AG04449 (cell line): ENCODE data around the gene LRBA.
"Not testable (repeated sequence)": the region's sequence is repeated elsewhere in the genome, so short reads cannot be mapped to it uniquely, and the experiment has no call there.

Experiments used
- CTCF ChIA-PET: fragments of 350-600 bp; formaldehyde crosslinking; extraction: SDS; loops from one replicate; lab custom pipeline; 2021; ENCODE audit warnings: antibody characterized with exemption; lab: Yijun Ruan, JAX
- POLR2A ChIA-PET: fragments of 400-600, 350-600 bp; formaldehyde crosslinking; extraction: SDS; loops from one replicate; lab custom pipeline; 2020; ENCODE audit warnings: antibody characterized with exemption, inconsistent platforms; lab: Yijun Ruan, JAX
- DNase-seq: peaks from one replicate; pipeline ENCODE4 v3.0.0-alpha.2; 2010; ENCODE audit warnings: low read depth, low spot score
- H3K4me3 ChIP-seq: 2 replicates; pipeline ENCODE4 v1.5.1; 2011; ENCODE audit warnings: low read depth, mild to moderate bottlenecking, control low read depth, low read length
- TF ChIP-seq, protein P1 (sequence below): IDR thresholded peaks from one replicate; pipeline ENCODE4 v1.5.1; 2011; ENCODE audit warnings: mild to moderate bottlenecking, moderate library complexity, low read length, control low read depth, inconsistent platforms; ENCODE audit not compliant: insufficient read depth; ENCODE audit errors: missing control alignments

The LRBA gene

DNA sequence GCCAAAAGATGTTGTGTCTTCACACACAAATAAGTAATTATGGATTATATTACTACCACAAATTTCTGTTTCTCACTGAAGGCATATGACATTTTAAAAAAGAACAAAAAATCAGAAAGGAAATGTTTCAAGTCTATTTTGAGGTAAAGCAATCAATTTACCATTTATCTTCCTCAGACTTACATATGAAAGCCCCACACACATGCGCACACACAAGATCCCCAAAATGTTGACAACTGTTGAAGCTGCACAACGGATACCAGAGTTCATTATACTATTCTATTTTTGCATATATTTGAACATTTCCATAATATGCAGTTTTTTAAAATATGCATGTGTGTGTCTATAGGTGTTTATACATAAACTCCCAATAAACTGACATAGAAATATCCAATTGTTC is 2.7 kb downstream of the LRBA start:
- TF ChIP-seq, protein P1, sequence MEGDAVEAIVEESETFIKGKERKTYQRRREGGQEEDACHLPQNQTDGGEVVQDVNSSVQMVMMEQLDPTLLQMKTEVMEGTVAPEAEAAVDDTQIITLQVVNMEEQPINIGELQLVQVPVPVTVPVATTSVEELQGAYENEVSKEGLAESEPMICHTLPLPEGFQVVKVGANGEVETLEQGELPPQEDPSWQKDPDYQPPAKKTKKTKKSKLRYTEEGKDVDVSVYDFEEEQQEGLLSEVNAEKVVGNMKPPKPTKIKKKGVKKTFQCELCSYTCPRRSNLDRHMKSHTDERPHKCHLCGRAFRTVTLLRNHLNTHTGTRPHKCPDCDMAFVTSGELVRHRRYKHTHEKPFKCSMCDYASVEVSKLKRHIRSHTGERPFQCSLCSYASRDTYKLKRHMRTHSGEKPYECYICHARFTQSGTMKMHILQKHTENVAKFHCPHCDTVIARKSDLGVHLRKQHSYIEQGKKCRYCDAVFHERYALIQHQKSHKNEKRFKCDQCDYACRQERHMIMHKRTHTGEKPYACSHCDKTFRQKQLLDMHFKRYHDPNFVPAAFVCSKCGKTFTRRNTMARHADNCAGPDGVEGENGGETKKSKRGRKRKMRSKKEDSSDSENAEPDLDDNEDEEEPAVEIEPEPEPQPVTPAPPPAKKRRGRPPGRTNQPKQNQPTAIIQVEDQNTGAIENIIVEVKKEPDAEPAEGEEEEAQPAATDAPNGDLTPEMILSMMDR: no peak
- ChIA-PET CTCF (no interaction called here), POLR2A (no interaction called here)
- DNase-seq: no peak
- H3K4me3 ChIP-seq: no peak overlapping the region

DNA sequence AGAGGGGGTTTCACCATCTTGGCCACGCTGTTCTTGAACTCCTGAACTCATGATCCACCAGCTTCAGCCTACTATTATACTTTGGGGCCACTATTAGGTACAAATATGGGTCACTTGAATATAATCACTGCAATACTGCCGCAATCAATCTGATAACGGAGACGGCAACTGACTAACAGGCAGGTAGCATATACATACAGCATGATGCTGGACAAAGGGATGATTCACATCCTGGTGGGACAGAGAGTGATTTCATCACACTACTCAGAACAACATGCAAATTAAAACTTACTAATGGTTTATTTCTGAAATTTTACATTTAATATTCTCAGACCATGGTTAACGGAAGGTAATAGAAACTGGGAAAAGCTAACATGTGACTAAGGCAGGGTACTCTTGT is 10.9 kb downstream of the LRBA start:
- ChIA-PET CTCF (no interaction called here), POLR2A (no interaction called here)
- no peak for DNase-seq
- TF ChIP-seq, protein P1: no peak
- H3K4me3 ChIP-seq: no peak overlapping the region

DNA sequence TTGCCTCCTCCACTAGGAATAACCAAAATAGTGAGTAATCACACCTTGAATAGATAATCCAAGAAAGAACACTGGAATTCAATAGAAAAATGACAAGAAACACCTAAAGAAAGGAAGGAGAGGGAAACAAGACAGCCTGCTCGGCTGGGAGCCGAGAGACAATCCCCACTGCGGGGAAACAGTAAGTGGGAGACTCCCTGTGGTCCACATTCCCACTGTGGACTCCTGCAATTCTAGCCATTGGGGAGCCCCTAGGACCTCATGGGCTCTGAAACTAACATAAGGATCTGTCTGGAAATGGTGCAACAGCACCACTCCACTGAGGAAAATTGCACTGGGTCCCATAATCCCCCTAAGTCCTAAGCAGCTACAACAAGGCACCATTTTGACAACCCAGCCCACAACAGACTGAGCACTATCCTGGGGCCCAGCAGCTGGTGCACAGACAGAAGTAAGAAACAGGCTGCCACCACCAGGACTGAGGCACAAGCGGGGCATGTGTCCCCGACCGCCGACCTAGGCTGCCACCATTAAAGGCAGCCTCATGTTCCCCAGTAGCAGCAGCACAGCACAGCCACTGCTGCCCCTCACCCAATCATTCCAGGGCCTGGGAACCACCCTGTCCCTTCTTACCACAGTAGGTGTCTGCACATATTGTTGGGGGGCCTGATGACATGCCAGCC is 14.2 kb downstream of the LRBA start:
- CTCF ChIA-PET: no interaction called here
- H3K4me3 ChIP-seq: no peak overlapping the region
- POLR2A ChIA-PET: no interaction called here
- TF ChIP-seq, protein P1: no peak
- no peak for DNase-seq

DNA sequence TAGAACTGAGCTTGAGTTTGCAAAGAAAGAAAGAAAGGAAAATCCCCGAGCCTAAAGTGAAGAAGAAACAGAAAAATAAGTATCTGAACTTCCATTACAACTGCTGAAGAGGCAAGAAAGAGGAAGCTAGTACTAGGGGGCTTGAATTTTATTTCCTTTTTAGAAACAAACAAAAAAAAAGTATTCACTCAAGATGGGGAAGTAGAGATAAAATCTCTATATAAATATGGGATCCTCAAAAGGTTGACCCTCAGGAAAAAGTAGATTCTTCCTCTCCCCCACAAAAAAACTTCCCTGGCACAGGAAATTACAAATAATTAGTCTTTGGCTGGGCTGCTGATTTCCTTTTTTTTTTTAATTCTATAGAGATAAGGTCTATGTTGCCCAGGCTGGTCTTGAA is 16.0 kb downstream of the LRBA start:
- no peak for DNase-seq
- ChIA-PET CTCF (no interaction called here), POLR2A (no interaction called here)
- TF ChIP-seq, protein P1: no peak
- no peak overlapping the region for H3K4me3 ChIP-seq

DNA sequence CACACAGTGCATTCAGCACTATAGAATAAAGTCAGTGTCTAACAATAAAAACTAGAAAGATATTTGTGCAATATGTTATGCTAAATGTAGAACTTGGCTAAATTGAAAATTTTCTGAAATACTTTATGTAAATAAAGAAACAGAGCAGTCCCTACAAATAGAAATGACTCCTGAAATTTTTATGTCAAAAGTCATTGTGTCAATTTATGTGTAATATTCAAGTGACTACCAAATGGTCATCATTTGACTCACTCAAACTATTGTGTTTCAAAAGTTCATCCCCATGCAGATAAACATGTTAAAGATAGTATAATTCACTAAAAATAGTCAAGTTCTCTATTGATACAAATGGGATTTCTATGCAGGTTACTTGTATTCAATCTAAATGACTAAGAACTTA is 17.9 kb downstream of the LRBA start:
- CTCF ChIA-PET: no interaction called here
- DNase-seq: no peak
- TF ChIP-seq, protein P1: no peak
- POLR2A ChIA-PET: no interaction called here
- no peak overlapping the region for H3K4me3 ChIP-seq

DNA sequence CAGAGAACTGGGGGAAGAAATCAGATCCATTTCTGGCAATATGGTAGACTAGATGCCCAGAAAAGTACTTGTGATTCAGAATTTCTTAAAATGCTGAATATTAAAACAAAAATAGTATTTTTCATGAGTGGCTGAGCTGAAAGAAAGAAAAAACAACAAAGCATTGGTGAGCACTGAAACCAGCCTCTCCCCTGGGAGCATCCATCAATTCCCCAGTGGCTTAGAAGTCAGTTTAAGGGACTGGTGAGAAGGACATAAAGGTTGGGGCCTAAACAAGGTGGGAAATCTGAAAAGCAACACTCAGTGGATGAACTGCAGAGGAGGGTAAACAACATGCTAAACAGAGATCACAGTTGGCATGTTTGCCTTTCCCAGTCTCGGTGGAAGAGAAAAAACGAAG is 20.4 kb downstream of the LRBA start:
- DNase-seq: no peak
- ChIA-PET CTCF (no interaction called here), POLR2A (no interaction called here)

DNA sequence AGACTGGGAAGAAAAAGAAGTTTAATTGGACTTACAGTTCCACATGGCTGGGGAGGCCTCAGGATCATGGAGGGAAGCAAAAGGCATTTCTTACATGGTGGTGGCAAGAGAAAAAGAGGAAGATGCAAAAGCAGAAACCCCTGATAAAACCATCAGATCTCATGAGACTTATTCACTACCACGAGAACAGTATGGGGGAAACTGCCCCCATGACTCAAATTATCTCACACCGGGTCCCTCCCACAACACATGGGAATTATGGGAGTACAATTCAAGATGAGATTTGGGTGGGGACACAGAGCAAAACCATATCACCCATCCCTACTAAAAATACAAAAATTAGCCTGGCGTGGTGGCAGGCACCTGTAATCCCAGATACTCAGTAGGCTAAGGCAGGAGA is 21.5 kb downstream of the LRBA start:
- H3K4me3 ChIP-seq, DNase-seq, POLR2A ChIA-PET, CTCF ChIA-PET: not testable (repeated sequence)

More for the DNA sequence above, 20.4 kb downstream of the LRBA start:
- H3K4me3 ChIP-seq: no peak overlapping the region
- TF ChIP-seq, protein P1: no peak
